K562 (cell line): ENCODE measurements around the gene ERAL1. TPM values are rescaled to one million over a fixed set of nuclear protein-coding genes. Genes with fewer than 3 reads are reported as not detected.

Experiments used
- ASH1L ChIP-seq: fragments of 450-650 bp; IDR thresholded peaks from 2 replicates; pipeline ENCODE4 v1.6.1; 2018; ENCODE audit warnings: borderline replicate concordance, mild to moderate bottlenecking, low read depth; ENCODE audit not compliant: partially characterized antibody
- ELF4 ChIP-seq: fragments of 450-650 bp; formaldehyde crosslinking; IDR thresholded peaks from 2 replicates; pipeline ENCODE4 v1.4.0; 2022; ENCODE audit warnings: missing genetic modification characterization
- EWSR1 ChIP-seq: fragments of 450-650 bp; IDR thresholded peaks from 2 replicates; pipeline ENCODE4 v1.6.1; 2018; ENCODE audit warnings: borderline replicate concordance, mild to moderate bottlenecking, low read depth, moderate library complexity; ENCODE audit not compliant: partially characterized antibody
- FOXJ2 ChIP-seq: fragments of 200-800 bp; sonication (Bioruptor generic); IDR thresholded peaks from 2 replicates; pipeline ENCODE4 v1.6.1; 2016; ENCODE audit warnings: missing genetic modification characterization, missing compliant biosample characterization
- HDAC1 ChIP-seq, 2 experiments: fragments of 450-650 bp; IDR thresholded peaks; 2 replicates each; pipeline ENCODE4 v1.6.1; 2016 to 2017; ENCODE audit warnings: inconsistent platforms in 1 of 2, mild to moderate bottlenecking in 1 of 2, moderate library complexity in 1 of 2
- IRF2 ChIP-seq: sonication (generic); formaldehyde crosslinking; IDR thresholded peaks from 2 replicates; pipeline ENCODE4 v1.8.1; 2022; ENCODE audit warnings: mild to moderate bottlenecking, missing genetic modification reagents
- JUND ChIP-seq, 2 experiments: IDR thresholded peaks; 2 replicates in 1 of 2; 3 replicates in 1 of 2; pipeline ENCODE4 v1.6.1; 2011; ENCODE audit warnings: borderline replicate concordance in 2 of 2, low read depth in 2 of 2, low read length in 2 of 2, improper control_type of control experiment in 1 of 2, missing biosample characterization in 1 of 2, missing genetic modification characterization in 1 of 2, missing genetic modification reagents in 1 of 2
- L3MBTL2 ChIP-seq: fragments of 450-650 bp; IDR thresholded peaks from 2 replicates; pipeline ENCODE4 v1.6.1; 2016; ENCODE audit warnings: mild to moderate bottlenecking, moderate library complexity
- MBD1 ChIP-seq: fragments of 250-450 bp; sonication (Bioruptor Pico); IDR thresholded peaks from 2 replicates; pipeline ENCODE4 v1.8.0; 2022; ENCODE audit warnings: inconsistent platforms
- NCOA4 ChIP-seq: fragments of 450-650 bp; IDR thresholded peaks from 2 replicates; pipeline ENCODE4 v1.6.1; 2018; ENCODE audit warnings: mild to moderate bottlenecking; ENCODE audit not compliant: partially characterized antibody
- NRF1 ChIP-seq, 2 experiments: fragments of 450-650 bp; IDR thresholded peaks in 1 of 2; conservative IDR thresholded peaks in 1 of 2; 2 replicates each; pipeline ENCODE4 v1.6.1; 2014; ENCODE audit warnings: mild to moderate bottlenecking in 2 of 2
- PHB2 ChIP-seq: fragments of 450-650 bp; IDR thresholded peaks from 2 replicates; pipeline ENCODE4 v1.6.1; 2017; ENCODE audit warnings: low read depth
- PML ChIP-seq: IDR thresholded peaks from 2 replicates; pipeline ENCODE4 v1.6.1; 2012; ENCODE audit warnings: low read length, inconsistent platforms
- RAD21 ChIP-seq, 2 experiments: fragments of 250-450 bp in 1 of 2; fragments of 450-650 bp in 1 of 2; sonication (Bioruptor Pico) in 1 of 2; formaldehyde crosslinking in 1 of 2; IDR thresholded peaks in 1 of 2; conservative IDR thresholded peaks in 1 of 2; 2 replicates each; pipeline versions ENCODE4 v1.4.0 to v1.8.0; 2020 to 2022; ENCODE audit warnings: mild to moderate bottlenecking in 2 of 2, moderate library complexity in 1 of 2
- RFX1 ChIP-seq: fragments of 450-650 bp; IDR thresholded peaks from 2 replicates; pipeline ENCODE4 v1.6.1; 2016; ENCODE audit warnings: mild to moderate bottlenecking, moderate library complexity
- SMARCC2 ChIP-seq: fragments of 450-650 bp; IDR thresholded peaks from 2 replicates; pipeline ENCODE4 v1.6.1; 2017; ENCODE audit warnings: antibody characterized with exemption, moderate library complexity, mild to moderate bottlenecking, low read depth
- STAT5A ChIP-seq: IDR thresholded peaks from 2 replicates; pipeline ENCODE4 v1.6.1; 2012; ENCODE audit warnings: low read length, inconsistent platforms, borderline replicate concordance
- TSC22D4 ChIP-seq: fragments of 450-650 bp; IDR thresholded peaks from 2 replicates; pipeline ENCODE4 v1.6.1; 2016; ENCODE audit warnings: missing genetic modification characterization, missing biosample characterization, control low read depth
- WHSC1 ChIP-seq: IDR thresholded peaks from one replicate; pipeline ENCODE4 v1.6.1; 2012; ENCODE audit warnings: low read length, control low read depth, inconsistent platforms
- XRCC5 ChIP-seq: fragments of 200-400 bp; formaldehyde crosslinking; IDR thresholded peaks from 2 replicates; pipeline ENCODE4 v1.6.1; 2017; ENCODE audit warnings: low read depth, mild to moderate bottlenecking, low read length
- ZFP91 ChIP-seq: sonication (generic); formaldehyde crosslinking; IDR thresholded peaks from 2 replicates; pipeline ENCODE4 v1.8.0; 2022; ENCODE audit warnings: mild to moderate bottlenecking, missing genetic modification reagents
- ZNF12 ChIP-seq: sonication (generic); formaldehyde crosslinking; IDR thresholded peaks from 2 replicates; pipeline ENCODE4 v1.4.0; 2020; ENCODE audit warnings: mild to moderate bottlenecking, missing genetic modification reagents
- ZNF224 ChIP-seq: sonication (generic); formaldehyde crosslinking; IDR thresholded peaks from 2 replicates; pipeline ENCODE4 v1.8.0; 2022; ENCODE audit warnings: mild to moderate bottlenecking, missing genetic modification reagents
- ZNF444 ChIP-seq: fragments of 250-450 bp; sonication (Bioruptor Pico); IDR thresholded peaks from 2 replicates; pipeline ENCODE4 v1.4.0; 2020; ENCODE audit warnings: mild to moderate bottlenecking, moderate library complexity
- ZNF778 ChIP-seq: fragments of 450-650 bp; formaldehyde crosslinking; IDR thresholded peaks from 2 replicates; pipeline ENCODE4 v1.4.0; 2020; ENCODE audit warnings: mild to moderate bottlenecking, moderate library complexity
- ZNF79 ChIP-seq: fragments of 250-450 bp; sonication (Bioruptor Pico); IDR thresholded peaks from 2 replicates; pipeline ENCODE4 v1.4.0; 2020; ENCODE audit warnings: low read depth, mild to moderate bottlenecking, moderate library complexity
- polyA plus RNA-seq, 8 experiments: library from polyadenylated mRNA; depleted of rRNA in 4 of 8; stranded (reverse) in 5 of 8; unstranded in 3 of 8; fragments of >200 nt; fragmentation: Nextera tagmentation in 2 of 8; fragmentation: Illumina TruSeq in 1 of 8; extraction: Ambion mirVana in 2 of 8; extraction: Trizol in 1 of 8; gene quantifications; 2 replicates each; pipeline versions ENCODE4 v1.2.1 to v1.2.3, GENCODE V29; 2011 to 2014; ENCODE audit warnings: inconsistent platforms in 1 of 8, missing spikeins in 1 of 8
- total RNA-seq, 7 experiments: library from RNA; depleted of rRNA in 6 of 7; stranded (reverse); fragments of >200 nt in 6 of 7; fragmentation: Illumina TruSeq in 2 of 7; extraction: Trizol in 2 of 7; gene quantifications; 2 replicates each; pipeline versions ENCODE4 v1.2.1 to v1.2.3, GENCODE V29; 2011 to 2021; ENCODE audit warnings: low replicate concordance in 1 of 7

Gene ERAL1
- total and polyA plus RNA-seq, 9 of the 15 experiments (the other 6 are each of a cell fraction or from before 2014, with no cell fraction given): 37.5 to 351 (median 106) TPM

GRCh38 chr17:28865946-28866752 lies 11.3 kb downstream of the ERAL1 start (continued):
- TF ChIP-seq EWSR1 (no peak), ASH1L (peak; percentile 15), ZNF12 (CRISPR knock-in tag) (no peak), FOXJ2 (tag) (no peak), HDAC1 (IDR thresholded peaks at IDR 0.05) (peak in 1 of 2 experiments; percentile 29; a peak in 1 of 4 replicates), WHSC1 (no peak), SMARCC2 (no peak), STAT5A (no peak), ZFP91 (CRISPR knock-in tag) (no peak), IRF2 (no peak), NRF1 (conservative IDR thresholded peaks at IDR 0.05 in 1 of 2, IDR thresholded peaks at IDR 0.05 in 1 of 2) (no peak), L3MBTL2 (no peak), TSC22D4 (no peak), NCOA4 (no peak), XRCC5 (no peak), PML (no peak), JUND (IDR thresholded peaks at IDR 0.05; ENCODE audit: borderline replicate concordance, low read depth, low read length) (peak; percentile 27; the same call in 1 of the 2 replicates), JUND (tag; IDR thresholded peaks at IDR 0.05; ENCODE audit: borderline replicate concordance, low read depth, low read length) (no peak; the same call in 2 of the 3 replicates), ELF4 (CRISPR knock-in tag) (peak; percentile 32; the same call in 1 of the 2 replicates), RFX1 (no peak), ZNF224 (CRISPR knock-in tag) (no peak), ZNF778 (CRISPR knock-in tag) (no peak), RAD21 (CRISPR knock-in tag; conservative IDR thresholded peaks at IDR 0.05 in 1 of 2, IDR thresholded peaks at IDR 0.05 in 1 of 2) (no peak), ZNF444 (CRISPR knock-in tag) (no peak), MBD1 (CRISPR knock-in tag) (no peak; the same call in 1 of the 2 replicates), PHB2 (0 out of 2 replicates have a peak, but pooled peaks have one; percentile 23), ZNF79 (CRISPR knock-in tag) (no peak)
